ENCODE measurements around the gene VAX1. TPM values are rescaled to one million over a fixed set of nuclear protein-coding genes. Genes with fewer than 3 reads are reported as not detected.
A peak's percentile ranks its signal among the peaks of the same experiment; 100 is the strongest.

The VAX1 gene
- total RNA-seq, 4 donors from 2014 or later = not detected

DNA sequence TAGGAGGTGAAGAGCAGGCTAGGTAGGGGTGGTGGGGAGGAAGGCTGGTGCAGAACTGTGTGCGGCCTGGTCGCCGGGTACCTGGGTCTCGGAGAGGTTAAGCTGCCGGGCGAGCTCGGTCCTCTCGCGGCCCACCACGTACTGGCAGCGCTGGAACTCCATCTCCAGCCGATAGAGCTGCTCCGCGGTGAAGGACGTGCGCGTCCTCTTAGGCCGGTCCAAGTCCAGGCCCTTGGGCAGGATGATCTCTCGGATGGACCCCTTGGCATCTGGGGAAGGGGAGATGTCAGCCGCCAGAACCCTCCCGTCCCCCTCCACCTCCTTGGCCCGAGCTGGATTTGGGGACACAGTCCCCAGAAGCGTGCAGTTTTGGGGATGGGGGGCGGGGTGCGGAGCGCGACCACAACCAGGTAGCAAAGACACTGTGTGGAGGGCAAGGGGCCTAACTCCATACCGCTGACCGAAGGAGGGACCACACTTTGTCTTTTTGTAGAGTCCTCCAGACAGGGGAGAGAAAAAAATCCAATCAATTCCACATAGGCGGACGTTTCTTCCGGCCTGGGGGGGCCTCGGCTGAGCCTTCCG, 1.6 kb downstream of the VAX1 start:
- peak overlapping the region; percentile 49 for H3K4me3 ChIP-seq
- no peak overlapping the region for H3K27ac ChIP-seq
- TF ChIP-seq POLR2A (IDR thresholded peaks at IDR 0.05) = no peak
- no peak for TF ChIP-seq CTCF (IDR thresholded peaks at IDR 0.05)
- TF ChIP-seq EP300 (IDR thresholded peaks at IDR 0.05) = no peak
- no peak for TF ChIP-seq POLR2AphosphoS5 (IDR thresholded peaks at IDR 0.05)
- no peaks in the 10 kb centered on the region for H3K9me3 ChIP-seq
- H3K4me1 ChIP-seq = peaks cover 62% of the 10 kb centered on the region
- DNase-seq (ENCODE audit: low spot score in 2 of 2) = no peak
- WGBS = 53% methylated on average over 33 of the region's 34 CpGs
- H3K27me3 ChIP-seq = peaks cover 100% of the 10 kb centered on the region
- no peaks in the 10 kb centered on the region for H3K36me3 ChIP-seq

- Histone ChIP-seq H3K9me3 (no peaks in the 10 kb centered on the region), H3K4me1 (peaks cover 66% of the 10 kb centered on the region), H3K36me3 (no peaks in the 10 kb centered on the region), H3K27me3 (peaks cover 100% of the 10 kb centered on the region), H3K4me3 (no peak overlapping the region), H3K27ac (no peak overlapping the region)
- TF ChIP-seq CTCF (IDR thresholded peaks at IDR 0.05) (no peak), POLR2A (IDR thresholded peaks at IDR 0.05) (no peak)
- 91% methylated on average over 3 of the region's 4 CpGs for WGBS
- DNase-seq (ENCODE audit: low spot score in 2 of 2) = no peak
These were observed 2.5 kb downstream of the VAX1 start for GRCh38 chr10:117135480-117136140.

- peaks cover 66% of the 10 kb centered on the region for H3K4me1 ChIP-seq
- DNase-seq (ENCODE audit: low spot score in 2 of 2) = no peak
- peak overlapping the region; percentile 39 for H3K4me3 ChIP-seq
- TF ChIP-seq CTCF (IDR thresholded peaks at IDR 0.05) = no peak
- no peak for TF ChIP-seq POLR2A (IDR thresholded peaks at IDR 0.05)
- no peak for TF ChIP-seq EP300 (IDR thresholded peaks at IDR 0.05)
- TF ChIP-seq POLR2AphosphoS5 (IDR thresholded peaks at IDR 0.05) = no peak
- H3K27me3 ChIP-seq = peaks cover 100% of the 10 kb centered on the region
- no peak overlapping the region for H3K27ac ChIP-seq
- 82% methylated on average over 6 of the region's 6 CpGs for WGBS
- H3K36me3 ChIP-seq = no peaks in the 10 kb centered on the region
- no peaks in the 10 kb centered on the region for H3K9me3 ChIP-seq
These were observed 3.1 kb downstream of the VAX1 start for GRCh38 chr10:117135026-117135372.

GRCh38 chr10:117134306-117135025, 3.6 kb downstream of the VAX1 start:
- TF ChIP-seq POLR2A (IDR thresholded peaks at IDR 0.05) (no peak), POLR2AphosphoS5 (IDR thresholded peaks at IDR 0.05) (no peak), EP300 (IDR thresholded peaks at IDR 0.05) (no peak), CTCF (IDR thresholded peaks at IDR 0.05) (no peak)
- 46% methylated on average over 11 of the region's 72 CpGs for WGBS
- DNase-seq (ENCODE audit: low spot score in 2 of 2) = no peak
- Histone ChIP-seq H3K4me3 (peak overlapping the region; percentile 39), H3K9me3 (no peaks in the 10 kb centered on the region), H3K36me3 (no peaks in the 10 kb centered on the region), H3K4me1 (peaks cover 63% of the 10 kb centered on the region), H3K27ac (no peak overlapping the region), H3K27me3 (peaks cover 100% of the 10 kb centered on the region)

GRCh38 chr10:117134056-117134305, 4.1 kb downstream of the VAX1 start:
- H3K36me3 ChIP-seq = no peaks in the 10 kb centered on the region
- TF ChIP-seq POLR2AphosphoS5 (IDR thresholded peaks at IDR 0.05) (no peak), EP300 (IDR thresholded peaks at IDR 0.05) (no peak), POLR2A (IDR thresholded peaks at IDR 0.05) (no peak), CTCF (IDR thresholded peaks at IDR 0.05) (no peak)
- no peak overlapping the region for H3K27ac ChIP-seq
- peak overlapping the region; percentile 39 for H3K4me3 ChIP-seq
- no peak for DNase-seq (ENCODE audit: low spot score in 2 of 2)
- 4% methylated on average over 5 of the region's 28 CpGs for WGBS
- H3K9me3 ChIP-seq = no peaks in the 10 kb centered on the region
- H3K4me1 ChIP-seq = peaks cover 60% of the 10 kb centered on the region
- H3K27me3 ChIP-seq = peaks cover 100% of the 10 kb centered on the region

Data from suprapubic skin (tissue), 4 donors.